HepG2 (cell line): Measurements from ENCODE around the gene TCN2. TPM values are rescaled to one million over a fixed set of nuclear protein-coding genes. Genes with fewer than 3 reads are reported as not detected.
A peak's percentile ranks its signal among the peaks of the same experiment; 100 is the strongest.

Experiments used
- CREB1 ChIP-seq, 2 experiments: fragments of 450-650 bp in 1 of 2; IDR thresholded peaks; 2 replicates each; pipeline ENCODE4 v1.6.1; 2016 to 2017; ENCODE audit warnings: control low read depth in 1 of 2, mild to moderate bottlenecking in 1 of 2, missing compliant biosample characterization in 1 of 2, missing genetic modification characterization in 1 of 2
- FOSL2 ChIP-seq: sonication (generic); formaldehyde crosslinking; IDR thresholded peaks from 2 replicates; pipeline ENCODE4 v1.4.0; 2020; ENCODE audit warnings: missing genetic modification reagents
- KLF12 ChIP-seq: sonication (generic); formaldehyde crosslinking; IDR thresholded peaks from 2 replicates; pipeline ENCODE4 v1.4.0; 2020; ENCODE audit warnings: missing genetic modification reagents, borderline replicate concordance
- MED1 ChIP-seq: sonication (generic); formaldehyde crosslinking; IDR thresholded peaks from 2 replicates; pipeline ENCODE4 v1.4.0; 2020; ENCODE audit warnings: missing genetic modification reagents
- PBX2 ChIP-seq: IDR thresholded peaks from 2 replicates; pipeline ENCODE4 v1.6.1; 2016; ENCODE audit warnings: control low read depth
- RAD51 ChIP-seq: fragments of 450-650 bp; IDR thresholded peaks from 2 replicates; pipeline ENCODE4 v1.6.1; 2016; ENCODE audit warnings: borderline replicate concordance
- RXRA ChIP-seq: sonication (generic); formaldehyde crosslinking; IDR thresholded peaks from 2 replicates; pipeline ENCODE4 v1.5.1; 2020; ENCODE audit warnings: missing genetic modification reagents
- SAP130 ChIP-seq: IDR thresholded peaks from 2 replicates; pipeline ENCODE4 v1.6.1; 2016; ENCODE audit warnings: low read depth
- SMC3 ChIP-seq: IDR thresholded peaks from 2 replicates; pipeline ENCODE4 v1.6.1; 2011; ENCODE audit warnings: low read length, improper control_type of control experiment
- THYN1 ChIP-seq: sonication (generic); formaldehyde crosslinking; IDR thresholded peaks from 2 replicates; pipeline ENCODE4 v1.8.1; 2023; ENCODE audit warnings: low read depth, mild to moderate bottlenecking, moderate library complexity, missing genetic modification reagents, borderline replicate concordance
- ZBTB40 ChIP-seq, 2 experiments: fragments of 450-650 bp in 1 of 2; sonication (generic) in 1 of 2; formaldehyde crosslinking in 1 of 2; IDR thresholded peaks; 2 replicates each; pipeline versions ENCODE4 v1.6.1 to v1.8.0; 2016 to 2022; ENCODE audit warnings: antibody characterized with exemption in 1 of 2, mild to moderate bottlenecking in 1 of 2, missing genetic modification reagents in 1 of 2
- ZNF740 ChIP-seq: sonication (generic); formaldehyde crosslinking; IDR thresholded peaks from 2 replicates; pipeline ENCODE4 v1.4.0; 2020; ENCODE audit warnings: missing genetic modification reagents
- ZNF775 ChIP-seq: sonication (generic); formaldehyde crosslinking; IDR thresholded peaks from 2 replicates; pipeline ENCODE4 v1.4.0; 2020; ENCODE audit warnings: missing genetic modification reagents, mild to moderate bottlenecking, moderate library complexity, borderline replicate concordance
- ZSCAN22 ChIP-seq: sonication (generic); formaldehyde crosslinking; IDR thresholded peaks from 2 replicates; pipeline ENCODE4 v1.4.0; 2020; ENCODE audit warnings: mild to moderate bottlenecking, missing genetic modification reagents
- polyA plus RNA-seq, 8 experiments: library from polyadenylated mRNA; depleted of rRNA in 3 of 8; stranded (reverse) in 7 of 8; unstranded in 1 of 8; fragments of >200 nt; fragmentation: Illumina TruSeq in 4 of 8; extraction: Trizol in 4 of 8; gene quantifications; 2 replicates each; pipeline versions ENCODE4 v1.2.1 to v1.2.3, GENCODE V29; 2011 to 2016; ENCODE audit warnings: low read depth in 4 of 8, missing spikeins in 1 of 8, mixed read lengths in 1 of 8; ENCODE audit not compliant: insufficient read depth in 1 of 8
- total RNA-seq, 5 experiments: library from RNA; depleted of rRNA; stranded (reverse); fragments of >200 nt; fragmentation: Illumina TruSeq; extraction: Trizol; gene quantifications; 2 replicates each; pipeline ENCODE4 v1.2.3, GENCODE V29; 2016; ENCODE audit warnings: low read depth in 1 of 5

The TCN2 gene
- total and polyA plus RNA-seq, 2 of the 13 experiments (the other 11 are each of a cell fraction or from before 2014, with no cell fraction given): 0.29 to 0.31 TPM

GRCh38 chr22:30605449-30606110 lies 1.4 kb upstream of the TCN2 start (continued):
- TF ChIP-seq RAD51 (no peak), SAP130 (CRISPR knock-in tag) (peak; percentile 68), ZBTB40 (IDR thresholded peaks at IDR 0.05) (no peak), ZBTB40 (CRISPR knock-in tag; IDR thresholded peaks at IDR 0.05) (no peak), ZNF775 (CRISPR knock-in tag) (no peak), CREB1 (IDR thresholded peaks at IDR 0.05) (no peak), CREB1 (CRISPR knock-in tag; IDR thresholded peaks at IDR 0.05) (no peak; the same call in 1 of the 2 replicates), ZSCAN22 (CRISPR knock-in tag) (no peak), ZNF740 (CRISPR knock-in tag) (no peak), PBX2 (CRISPR knock-in tag) (no peak), MED1 (CRISPR knock-in tag) (no peak), FOSL2 (CRISPR knock-in tag) (0 out of 2 replicates have a peak, but pooled peaks have one; percentile 11), KLF12 (CRISPR knock-in tag) (no peak), THYN1 (CRISPR knock-in tag) (no peak), SMC3 (peak; percentile 9; the same call in 1 of the 2 replicates), RXRA (CRISPR knock-in tag) (no peak)
